Measurements from ENCODE around the gene XIRP1.

XIRP1 gene

GRCh38 chr3:39188271-39189149 lies 3.9 kb downstream of the XIRP1 start:
- Histone ChIP-seq H3K9me3 (ENCODE audit: insufficient read depth, low read length, severe bottlenecking) (no peaks in the 10 kb centered on the region), H3K79me2 (ENCODE audit: insufficient read depth, low read length) (no peaks in the 10 kb centered on the region), H2AFZ (ENCODE audit: low read depth, low read length) (no peak overlapping the region), H3K4me3 (ENCODE audit: low read depth in 1 of 2, low read length in 2 of 2) (no peak overlapping the region), H4K20me1 (ENCODE audit: insufficient read depth, low read length) (0 out of 2 replicates have a peak, but pooled peaks cover 2% of the 10 kb centered on the region), H3K9ac (ENCODE audit: low read depth, low read length) (no peak overlapping the region), H3K36me3 (ENCODE audit: insufficient read depth, low read length) (no peaks in the 10 kb centered on the region), H3K4me2 (ENCODE audit: insufficient read depth, low read length) (no peak overlapping the region), H3K27me3 (ENCODE audit: insufficient read depth, low read length, poor library complexity) (no peaks in the 10 kb centered on the region), H3K4me1 (ENCODE audit: insufficient read depth, low read length) (no peaks in the 10 kb centered on the region), H3K27ac (ENCODE audit: low read length) (no peak overlapping the region)
- TF ChIP-seq, protein P1, sequence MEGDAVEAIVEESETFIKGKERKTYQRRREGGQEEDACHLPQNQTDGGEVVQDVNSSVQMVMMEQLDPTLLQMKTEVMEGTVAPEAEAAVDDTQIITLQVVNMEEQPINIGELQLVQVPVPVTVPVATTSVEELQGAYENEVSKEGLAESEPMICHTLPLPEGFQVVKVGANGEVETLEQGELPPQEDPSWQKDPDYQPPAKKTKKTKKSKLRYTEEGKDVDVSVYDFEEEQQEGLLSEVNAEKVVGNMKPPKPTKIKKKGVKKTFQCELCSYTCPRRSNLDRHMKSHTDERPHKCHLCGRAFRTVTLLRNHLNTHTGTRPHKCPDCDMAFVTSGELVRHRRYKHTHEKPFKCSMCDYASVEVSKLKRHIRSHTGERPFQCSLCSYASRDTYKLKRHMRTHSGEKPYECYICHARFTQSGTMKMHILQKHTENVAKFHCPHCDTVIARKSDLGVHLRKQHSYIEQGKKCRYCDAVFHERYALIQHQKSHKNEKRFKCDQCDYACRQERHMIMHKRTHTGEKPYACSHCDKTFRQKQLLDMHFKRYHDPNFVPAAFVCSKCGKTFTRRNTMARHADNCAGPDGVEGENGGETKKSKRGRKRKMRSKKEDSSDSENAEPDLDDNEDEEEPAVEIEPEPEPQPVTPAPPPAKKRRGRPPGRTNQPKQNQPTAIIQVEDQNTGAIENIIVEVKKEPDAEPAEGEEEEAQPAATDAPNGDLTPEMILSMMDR (IDR thresholded peaks at IDR 0.05; ENCODE audit: borderline replicate concordance, extremely low read depth, low read length, poor library complexity, severe bottlenecking), result no peak
- no peak for TF ChIP-seq EZH2 (IDR thresholded peaks at IDR 0.05; ENCODE audit: borderline replicate concordance, low read depth, low read length, severe bottlenecking)
- no peak for ATAC-seq (ENCODE audit: insufficient read depth, low read depth)
- DNase-seq, result no peak

GRCh38 chr3:39187372-39188155 lies 4.8 kb downstream of the XIRP1 start:
- H3K27me3 ChIP-seq (ENCODE audit: insufficient read depth, low read length, poor library complexity), result no peaks in the 10 kb centered on the region
- H3K4me1 ChIP-seq (ENCODE audit: insufficient read depth, low read length), result no peaks in the 10 kb centered on the region
- no peaks in the 10 kb centered on the region for H3K79me2 ChIP-seq (ENCODE audit: insufficient read depth, low read length)
- no peaks in the 10 kb centered on the region for H3K9me3 ChIP-seq (ENCODE audit: insufficient read depth, low read length, severe bottlenecking)
- H3K4me2 ChIP-seq (ENCODE audit: insufficient read depth, low read length), result no peak overlapping the region
- no peak overlapping the region for H2AFZ ChIP-seq (ENCODE audit: low read depth, low read length)
- no peak for TF ChIP-seq EZH2 (IDR thresholded peaks at IDR 0.05; ENCODE audit: borderline replicate concordance, low read depth, low read length, severe bottlenecking)
- TF ChIP-seq, protein P1 (IDR thresholded peaks at IDR 0.05; ENCODE audit: borderline replicate concordance, extremely low read depth, low read length, poor library complexity, severe bottlenecking), result no peak
- no peak overlapping the region for H3K9ac ChIP-seq (ENCODE audit: low read depth, low read length)
- H3K36me3 ChIP-seq (ENCODE audit: insufficient read depth, low read length), result no peaks in the 10 kb centered on the region
- H3K4me3 ChIP-seq (ENCODE audit: low read depth in 1 of 2, low read length in 2 of 2), result no peak overlapping the region
- H4K20me1 ChIP-seq (ENCODE audit: insufficient read depth, low read length), result 0 out of 2 replicates have a peak, but pooled peaks cover 2% of the 10 kb centered on the region
- no peak overlapping the region for H3K27ac ChIP-seq (ENCODE audit: low read length)
- ATAC-seq (ENCODE audit: insufficient read depth, low read depth) (no peak), DNase-seq (no peak)

DNA sequence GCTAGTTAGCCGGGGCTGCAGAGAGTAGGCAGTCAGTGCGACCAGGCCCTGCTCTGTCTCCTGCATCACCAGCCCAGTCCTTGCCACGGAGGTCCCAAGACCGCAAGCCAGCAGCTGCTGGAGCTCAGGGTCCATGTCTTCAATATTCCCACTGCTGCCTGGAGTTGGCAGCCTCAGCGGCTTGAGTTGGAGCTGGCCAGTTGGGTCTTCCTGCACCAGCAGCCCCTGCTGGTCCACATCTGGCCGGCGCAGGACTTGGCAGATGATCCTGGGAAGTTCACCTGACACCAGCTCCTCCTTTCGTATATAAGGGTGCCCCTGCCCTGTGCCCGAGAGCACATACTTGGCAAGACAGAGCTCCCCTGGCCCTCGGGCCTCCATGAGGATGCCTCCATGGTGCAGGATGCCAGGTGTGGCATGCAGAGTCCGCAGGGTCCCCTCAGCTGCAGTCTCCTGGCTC lies 5.7 kb downstream of the XIRP1 start:
- no peak overlapping the region for H2AFZ ChIP-seq (ENCODE audit: low read depth, low read length)
- H3K36me3 ChIP-seq (ENCODE audit: insufficient read depth, low read length), result no peaks in the 10 kb centered on the region
- H3K9ac ChIP-seq (ENCODE audit: low read depth, low read length), result no peak overlapping the region
- no peaks in the 10 kb centered on the region for H3K4me1 ChIP-seq (ENCODE audit: insufficient read depth, low read length)
- TF ChIP-seq, protein P1 (IDR thresholded peaks at IDR 0.05; ENCODE audit: borderline replicate concordance, extremely low read depth, low read length, poor library complexity, severe bottlenecking), result no peak
- no peak for TF ChIP-seq EZH2 (IDR thresholded peaks at IDR 0.05; ENCODE audit: borderline replicate concordance, low read depth, low read length, severe bottlenecking)
- no peak overlapping the region for H3K4me3 ChIP-seq (ENCODE audit: low read depth in 1 of 2, low read length in 2 of 2)
- no peaks in the 10 kb centered on the region for H3K27me3 ChIP-seq (ENCODE audit: insufficient read depth, low read length, poor library complexity)
- H3K4me2 ChIP-seq (ENCODE audit: insufficient read depth, low read length), result no peak overlapping the region
- DNase-seq (no peak), ATAC-seq (ENCODE audit: insufficient read depth, low read depth) (no peak)
- H3K9me3 ChIP-seq (ENCODE audit: insufficient read depth, low read length, severe bottlenecking), result no peaks in the 10 kb centered on the region
- no peaks in the 10 kb centered on the region for H3K79me2 ChIP-seq (ENCODE audit: insufficient read depth, low read length)
- 0 out of 2 replicates have a peak, but pooled peaks cover 2% of the 10 kb centered on the region for H4K20me1 ChIP-seq (ENCODE audit: insufficient read depth, low read length)
- H3K27ac ChIP-seq (ENCODE audit: low read length), result no peak overlapping the region

Measured in DND-41 (cell line).